GM19467 (cell line): Measurements from ENCODE around the gene ESRRB.

Source experiments
- ATAC-seq: cut with Tn5 transposase; IDR thresholded peaks from one replicate; pipeline ENCODE4 v1.9.1; 2021; ENCODE audit warnings: mild to moderate bottlenecking, moderate library complexity; ENCODE audit not compliant: unreplicated experiment

Gene ESRRB

GRCh38 chr14:76405627-76406026 lies 29.7 kb downstream of the ESRRB start:
- ATAC-seq: no peak

- ATAC-seq: no peak
Observed at GRCh38 chr14:76407449-76408150, 31.7 kb downstream of the ESRRB start.

GRCh38 chr14:76408877-76409276 lies 32.9 kb downstream of the ESRRB start:
- no peak for ATAC-seq

- no peak for ATAC-seq
Observed at GRCh38 chr14:76412501-76412900, 36.6 kb downstream of the ESRRB start.

GRCh38 chr14:76413106-76413961 lies 37.4 kb downstream of the ESRRB start:
- no peak for ATAC-seq

GRCh38 chr14:76413962-76414600 lies 38.1 kb downstream of the ESRRB start:
- no peak for ATAC-seq

GRCh38 chr14:76419399-76419798 lies 43.5 kb downstream of the ESRRB start:
- no peak for ATAC-seq

- ATAC-seq: no peak
Observed at GRCh38 chr14:76420827-76421226, 44.9 kb downstream of the ESRRB start.

- no peak for ATAC-seq
Observed at GRCh38 chr14:76421662-76422061, 45.7 kb downstream of the ESRRB start.

- no peak for ATAC-seq
Observed at GRCh38 chr14:76422662-76423061, 46.7 kb downstream of the ESRRB start.

GRCh38 chr14:76423534-76423933 lies 47.6 kb downstream of the ESRRB start:
- no peak for ATAC-seq

GRCh38 chr14:76424359-76424758 lies 48.4 kb downstream of the ESRRB start:
- no peak for ATAC-seq

GRCh38 chr14:76426161-76426696 lies 50.3 kb downstream of the ESRRB start:
- no peak for ATAC-seq

GRCh38 chr14:76428611-76429010 lies 52.7 kb downstream of the ESRRB start:
- no peak for ATAC-seq

GRCh38 chr14:76430017-76430416 lies 54.1 kb downstream of the ESRRB start:
- ATAC-seq: no peak

- no peak for ATAC-seq
Observed at GRCh38 chr14:76430475-76430980, 54.6 kb downstream of the ESRRB start.

GRCh38 chr14:76431538-76431937 lies 55.6 kb downstream of the ESRRB start:
- no peak for ATAC-seq

GRCh38 chr14:76432827-76433752 lies 57.2 kb downstream of the ESRRB start:
- no peak for ATAC-seq

GRCh38 chr14:76434220-76434619 lies 58.3 kb downstream of the ESRRB start:
- no peak for ATAC-seq

GRCh38 chr14:76439237-76439775 lies 63.4 kb downstream of the ESRRB start:
- no peak for ATAC-seq
